ENCODE data around the gene SLC2A10. TPM values are rescaled to one million over a fixed set of nuclear protein-coding genes. Genes with fewer than 3 reads are reported as not detected.

SLC2A10 gene
- total RNA-seq, 4 donors from 2014 or later = 0.36 to 4.0 (median 2.4) TPM

DNA sequence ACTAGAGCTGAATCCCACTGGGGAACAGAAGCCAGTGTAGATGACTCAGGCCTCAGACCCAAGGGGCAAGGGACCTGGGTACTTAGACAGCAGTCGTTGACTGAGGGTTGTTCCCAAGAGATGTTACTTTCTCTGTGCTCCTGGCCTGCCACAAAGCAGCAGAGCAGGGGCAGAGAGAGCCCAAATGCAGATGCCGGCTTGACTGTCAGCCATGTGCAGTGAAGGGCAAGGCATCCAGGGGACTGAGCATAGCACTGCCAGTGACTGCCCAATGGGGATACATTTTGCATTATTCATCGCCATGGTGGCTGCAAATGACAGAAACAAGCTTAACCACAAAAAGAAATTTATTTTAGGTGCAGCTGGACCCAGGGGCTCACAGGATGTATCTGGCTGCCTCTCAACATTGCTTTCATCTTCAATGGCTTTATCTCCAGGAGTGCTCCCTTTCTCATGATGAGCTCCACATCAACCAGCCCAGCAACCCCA is 12.6 kb upstream of the SLC2A10 start:
- intact Hi-C loops (cut with DNase I; ENCODE audit: low total_unique reads) = no loop called here
- no peak overlapping the region for H3K4me3 ChIP-seq
- H3K27ac ChIP-seq = no peak overlapping the region
- H3K27me3 ChIP-seq = peaks cover 0 to 10% (median 0%) of the 10 kb centered on the region in 3 donors
- DNase-seq = no peak
- TF ChIP-seq, protein P1, sequence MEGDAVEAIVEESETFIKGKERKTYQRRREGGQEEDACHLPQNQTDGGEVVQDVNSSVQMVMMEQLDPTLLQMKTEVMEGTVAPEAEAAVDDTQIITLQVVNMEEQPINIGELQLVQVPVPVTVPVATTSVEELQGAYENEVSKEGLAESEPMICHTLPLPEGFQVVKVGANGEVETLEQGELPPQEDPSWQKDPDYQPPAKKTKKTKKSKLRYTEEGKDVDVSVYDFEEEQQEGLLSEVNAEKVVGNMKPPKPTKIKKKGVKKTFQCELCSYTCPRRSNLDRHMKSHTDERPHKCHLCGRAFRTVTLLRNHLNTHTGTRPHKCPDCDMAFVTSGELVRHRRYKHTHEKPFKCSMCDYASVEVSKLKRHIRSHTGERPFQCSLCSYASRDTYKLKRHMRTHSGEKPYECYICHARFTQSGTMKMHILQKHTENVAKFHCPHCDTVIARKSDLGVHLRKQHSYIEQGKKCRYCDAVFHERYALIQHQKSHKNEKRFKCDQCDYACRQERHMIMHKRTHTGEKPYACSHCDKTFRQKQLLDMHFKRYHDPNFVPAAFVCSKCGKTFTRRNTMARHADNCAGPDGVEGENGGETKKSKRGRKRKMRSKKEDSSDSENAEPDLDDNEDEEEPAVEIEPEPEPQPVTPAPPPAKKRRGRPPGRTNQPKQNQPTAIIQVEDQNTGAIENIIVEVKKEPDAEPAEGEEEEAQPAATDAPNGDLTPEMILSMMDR (IDR thresholded peaks at IDR 0.05 in 4 of 5, conservative IDR thresholded peaks at IDR 0.05 in 1 of 5) = no peak
- no peaks in the 10 kb centered on the region for H3K36me3 ChIP-seq
- ATAC-seq = no peak
- H3K4me1 ChIP-seq = no peaks in the 10 kb centered on the region
- in situ Hi-C loops (cut with MboI; ENCODE audit: low sequenced_read_pairs in 4 of 4) = no loop called here
- no peaks in the 10 kb centered on the region for H3K9me3 ChIP-seq

DNA sequence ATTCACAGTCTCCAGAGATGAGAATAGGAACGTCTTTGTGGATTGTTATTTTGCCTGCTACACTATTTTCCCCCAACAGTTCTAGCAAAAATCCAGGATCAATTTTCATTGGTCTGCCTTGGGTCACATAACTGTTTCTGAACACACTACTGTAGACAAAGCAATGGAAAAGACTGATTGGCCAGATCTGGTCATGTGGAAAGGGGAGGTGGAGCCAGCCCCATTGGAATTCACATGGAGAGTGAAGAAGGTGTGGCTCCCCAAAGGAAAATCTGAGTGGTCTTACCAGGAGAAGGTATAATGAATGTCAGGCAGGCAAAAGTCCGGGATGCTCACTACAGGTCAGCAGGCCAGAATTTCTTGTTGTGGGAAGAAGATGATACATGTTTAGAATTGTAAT is 10.7 kb upstream of the SLC2A10 start:
- no peak for ATAC-seq

DNA sequence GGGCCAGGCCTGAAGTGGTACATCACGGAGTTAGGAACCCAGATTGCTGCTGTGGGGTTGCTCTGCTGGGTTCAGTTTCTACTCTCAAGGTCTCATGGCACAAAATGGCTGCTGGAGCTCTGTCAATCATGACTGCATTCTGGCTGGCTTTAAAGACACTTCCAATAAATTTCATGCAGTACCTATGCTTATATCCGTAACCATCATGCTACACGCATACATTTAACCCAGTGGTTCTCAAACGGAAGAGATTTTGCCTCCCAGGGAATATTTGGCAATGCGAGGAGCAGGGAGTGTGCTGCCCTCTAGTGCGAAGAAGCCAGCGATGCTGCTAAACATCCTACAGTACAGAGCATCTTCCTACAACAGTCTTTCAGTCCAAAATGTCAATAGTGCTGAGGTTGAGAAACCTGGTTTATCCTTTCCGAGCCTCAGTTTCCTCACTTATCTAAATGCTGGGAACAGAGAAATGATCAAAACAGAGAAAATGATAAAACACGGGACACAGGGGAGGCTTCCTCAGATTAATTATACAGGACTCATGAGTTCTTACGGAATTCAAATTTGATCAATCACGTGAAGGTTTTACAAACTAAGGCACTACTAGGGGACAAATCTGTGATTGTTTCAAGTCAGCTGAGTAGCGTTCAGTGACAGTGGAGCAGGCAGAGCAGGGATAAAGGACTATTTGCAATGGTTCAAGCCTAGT is 9.6 kb upstream of the SLC2A10 start:
- H3K4me3 ChIP-seq = no peak overlapping the region
- TF ChIP-seq POLR2A (IDR thresholded peaks at IDR 0.05) = no peak
- TF ChIP-seq, protein P1 (IDR thresholded peaks at IDR 0.05 in 4 of 5, conservative IDR thresholded peaks at IDR 0.05 in 1 of 5) = peak in 1 of 5 experiments; percentile 22
- in situ Hi-C loops (cut with MboI; ENCODE audit: low sequenced_read_pairs in 4 of 4) = no loop called here
- DNase-seq (no peak), ATAC-seq (no peak)
- intact Hi-C loops (cut with DNase I; ENCODE audit: low total_unique reads) = no loop called here
- H3K4me1 ChIP-seq = no peaks in the 10 kb centered on the region
- H3K27ac ChIP-seq = no peak overlapping the region
- no peaks in the 10 kb centered on the region for H3K9me3 ChIP-seq
- peaks cover 0 to 10% (median 0%) of the 10 kb centered on the region in 3 donors for H3K27me3 ChIP-seq
- H3K36me3 ChIP-seq = no peaks in the 10 kb centered on the region

More for the DNA sequence above, 10.7 kb upstream of the SLC2A10 start:
- Histone ChIP-seq H3K27me3 (peaks cover 0 to 10% (median 0%) of the 10 kb centered on the region in 3 donors), H3K36me3 (no peaks in the 10 kb centered on the region), H3K4me3 (no peak overlapping the region), H3K4me1 (no peaks in the 10 kb centered on the region), H3K9me3 (no peaks in the 10 kb centered on the region), H3K27ac (no peak overlapping the region)
- DNase-seq = no peak
- in situ Hi-C loops (cut with MboI; ENCODE audit: low sequenced_read_pairs in 4 of 4) (no loop called here), intact Hi-C loops (cut with DNase I; ENCODE audit: low total_unique reads) (no loop called here)
- TF ChIP-seq, protein P1 (IDR thresholded peaks at IDR 0.05 in 4 of 5, conservative IDR thresholded peaks at IDR 0.05 in 1 of 5) = no peak
- TF ChIP-seq POLR2A (IDR thresholded peaks at IDR 0.05) = no peak

DNA sequence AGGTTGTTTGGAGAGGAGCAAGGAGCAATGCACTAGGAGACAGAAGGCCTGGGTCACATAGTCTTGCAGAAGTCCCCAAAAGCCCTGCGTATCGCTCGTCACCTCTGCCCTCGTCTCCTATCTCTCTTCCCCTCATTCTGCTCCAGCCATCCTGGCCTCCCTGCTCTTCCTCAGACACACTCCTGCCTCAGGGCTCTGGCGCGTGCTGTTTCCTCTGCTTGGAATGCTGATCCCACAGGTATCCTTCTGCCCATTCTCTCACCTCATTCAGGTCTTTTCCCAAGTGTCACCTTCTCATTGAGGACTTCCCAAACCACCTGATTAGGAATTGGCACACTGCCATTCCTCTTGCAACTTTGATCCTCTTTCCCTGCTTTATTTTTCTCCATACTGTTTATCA is 9.0 kb upstream of the SLC2A10 start:
- no peak for ATAC-seq
- intact Hi-C loops (cut with DNase I; ENCODE audit: low total_unique reads) = no loop called here
- in situ Hi-C loops (cut with MboI; ENCODE audit: low sequenced_read_pairs in 4 of 4) = no loop called here
- H3K27ac ChIP-seq = no peak overlapping the region
- H3K4me3 ChIP-seq = no peak overlapping the region
- no peaks in the 10 kb centered on the region for H3K4me1 ChIP-seq
- TF ChIP-seq, protein P1 (IDR thresholded peaks at IDR 0.05 in 4 of 5, conservative IDR thresholded peaks at IDR 0.05 in 1 of 5) = no peak
- no peak for TF ChIP-seq POLR2A (IDR thresholded peaks at IDR 0.05)
- no peaks in the 10 kb centered on the region for H3K36me3 ChIP-seq
- DNase-seq = no peak
- H3K9me3 ChIP-seq = no peaks in the 10 kb centered on the region
- H3K27me3 ChIP-seq = peaks cover 0 to 12% (median 0%) of the 10 kb centered on the region in 3 donors
